HG03103 (cell line): ENCODE data around the gene NOL9.
"Not testable (repeated sequence)": the region's sequence is repeated elsewhere in the genome, so short reads cannot be mapped to it uniquely, and the experiment has no call there.

ENCODE experiments used
- ATAC-seq: cut with Tn5 transposase; IDR thresholded peaks from one replicate; pipeline ENCODE4 v1.9.1; 2021; ENCODE audit warnings: low read depth; ENCODE audit not compliant: unreplicated experiment

Gene NOL9

GRCh38 chr1:6574818-6575217 is 20.5 kb upstream of the NOL9 start:
- no peak for ATAC-seq

- ATAC-seq = no peak
These were observed 19.8 kb upstream of the NOL9 start for GRCh38 chr1:6574025-6574620.

DNA sequence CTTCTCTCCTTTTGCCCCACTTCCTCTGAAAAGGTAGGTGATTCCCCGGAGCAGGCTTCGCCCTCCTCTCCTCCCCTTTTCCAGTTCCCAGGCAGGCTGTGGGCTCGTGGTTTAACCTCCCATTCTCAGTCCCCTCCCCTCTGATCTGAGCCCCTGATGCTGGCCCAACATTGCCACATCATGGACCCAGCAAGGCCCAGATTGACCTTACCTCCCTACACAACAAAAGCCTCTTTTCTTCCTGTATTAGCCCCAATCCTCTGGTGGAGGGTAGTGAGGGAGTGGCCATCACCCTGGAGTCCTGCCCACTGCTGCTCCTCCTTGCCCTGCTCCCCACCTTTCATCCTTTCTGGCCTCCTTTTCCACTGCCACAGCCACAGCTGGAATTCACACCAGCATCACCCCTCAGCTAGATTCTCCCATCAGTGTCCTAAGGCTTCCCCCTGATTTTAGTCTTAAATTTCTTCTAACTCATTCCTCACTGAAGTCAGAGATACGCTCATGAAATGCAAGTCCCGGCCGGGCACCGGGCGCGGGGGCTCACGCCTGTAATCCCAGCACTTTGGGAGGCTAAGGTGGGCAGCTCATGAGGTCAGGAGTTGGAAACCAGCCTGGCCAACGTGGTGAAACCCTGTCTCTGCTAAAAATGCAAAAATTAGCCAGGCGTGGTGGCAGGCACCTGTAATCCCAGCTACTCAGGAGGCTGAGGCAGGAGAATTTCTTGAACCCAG is 18.5 kb upstream of the NOL9 start:
- no peak for ATAC-seq

DNA sequence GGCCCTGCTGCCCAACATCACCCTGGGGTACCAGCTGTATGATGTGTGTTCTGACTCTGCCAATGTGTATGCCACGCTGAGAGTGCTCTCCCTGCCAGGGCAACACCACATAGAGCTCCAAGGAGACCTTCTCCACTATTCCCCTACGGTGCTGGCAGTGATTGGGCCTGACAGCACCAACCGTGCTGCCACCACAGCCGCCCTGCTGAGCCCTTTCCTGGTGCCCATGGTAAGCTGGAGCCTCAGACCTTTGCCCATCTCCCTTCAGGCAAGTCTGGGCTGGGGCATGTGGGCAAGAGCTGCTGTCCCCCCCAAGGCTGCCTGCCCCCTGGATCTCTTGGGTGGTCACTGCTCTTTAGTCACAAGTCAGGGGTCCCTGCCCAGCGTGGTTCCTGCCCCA is 16.7 kb upstream of the NOL9 start:
- ATAC-seq = no peak

DNA sequence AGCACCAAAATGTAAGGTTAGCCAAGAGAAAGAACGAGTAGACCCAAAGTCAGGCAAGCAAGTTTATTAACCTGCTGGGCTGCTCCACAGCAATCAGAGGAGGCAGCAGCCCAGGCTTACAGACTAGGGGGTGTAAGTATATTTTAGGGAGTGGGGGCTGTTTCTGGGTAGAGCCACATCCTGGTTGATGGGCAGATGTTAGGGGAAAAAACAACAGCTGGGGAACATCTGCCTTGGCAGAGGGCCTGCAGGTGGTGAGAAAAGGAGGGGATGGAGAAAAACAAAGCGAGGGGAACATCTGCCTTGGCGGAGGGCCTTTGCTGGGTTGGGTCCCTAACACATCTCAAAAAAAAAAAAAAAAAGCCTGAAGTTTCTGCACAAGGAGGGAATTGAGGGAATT is 15.8 kb upstream of the NOL9 start:
- ATAC-seq = no peak

DNA sequence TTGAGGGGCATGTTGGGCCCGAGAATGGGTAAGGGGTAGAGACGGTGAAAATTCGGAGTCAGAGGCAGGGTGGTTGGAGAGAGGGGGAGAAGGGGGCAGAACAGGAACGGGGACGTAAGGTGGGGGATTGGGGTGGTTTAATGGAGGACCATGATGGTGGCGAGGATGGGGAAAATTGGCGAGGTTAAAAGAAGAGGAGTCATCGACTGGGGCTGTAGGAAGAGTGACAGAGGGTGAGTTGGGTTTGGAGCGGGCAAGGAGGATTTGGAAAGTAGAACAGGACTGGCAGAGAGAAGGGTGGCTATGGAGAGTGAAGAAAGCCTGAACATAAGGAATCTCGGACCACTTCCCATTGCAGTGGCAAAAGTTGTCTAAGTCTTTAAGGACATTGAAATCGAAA is 14.7 kb upstream of the NOL9 start:
- no peak for ATAC-seq

- no peak for ATAC-seq
These were observed 6.0 kb upstream of the NOL9 start for GRCh38 chr1:6560267-6560666.

GRCh38 chr1:6559161-6559560 is 4.8 kb upstream of the NOL9 start:
- not testable (repeated sequence) for ATAC-seq

- no peak for ATAC-seq
These were observed 3.3 kb upstream of the NOL9 start for GRCh38 chr1:6557597-6557996.

GRCh38 chr1:6554907-6555778 is 830 bp upstream of the NOL9 start, which contains the start of gene TAS1R1:
TAS1R1 (plus strand) TSS chr1:6555307; CDS start chr1:6555374, 67 bp downstream.
- no peak for ATAC-seq

GRCh38 chr1:6547301-6547700 is 7.0 kb downstream of the NOL9 start:
- no peak for ATAC-seq

- no peak for ATAC-seq
These were observed 8.0 kb downstream of the NOL9 start for GRCh38 chr1:6546326-6546725.

DNA sequence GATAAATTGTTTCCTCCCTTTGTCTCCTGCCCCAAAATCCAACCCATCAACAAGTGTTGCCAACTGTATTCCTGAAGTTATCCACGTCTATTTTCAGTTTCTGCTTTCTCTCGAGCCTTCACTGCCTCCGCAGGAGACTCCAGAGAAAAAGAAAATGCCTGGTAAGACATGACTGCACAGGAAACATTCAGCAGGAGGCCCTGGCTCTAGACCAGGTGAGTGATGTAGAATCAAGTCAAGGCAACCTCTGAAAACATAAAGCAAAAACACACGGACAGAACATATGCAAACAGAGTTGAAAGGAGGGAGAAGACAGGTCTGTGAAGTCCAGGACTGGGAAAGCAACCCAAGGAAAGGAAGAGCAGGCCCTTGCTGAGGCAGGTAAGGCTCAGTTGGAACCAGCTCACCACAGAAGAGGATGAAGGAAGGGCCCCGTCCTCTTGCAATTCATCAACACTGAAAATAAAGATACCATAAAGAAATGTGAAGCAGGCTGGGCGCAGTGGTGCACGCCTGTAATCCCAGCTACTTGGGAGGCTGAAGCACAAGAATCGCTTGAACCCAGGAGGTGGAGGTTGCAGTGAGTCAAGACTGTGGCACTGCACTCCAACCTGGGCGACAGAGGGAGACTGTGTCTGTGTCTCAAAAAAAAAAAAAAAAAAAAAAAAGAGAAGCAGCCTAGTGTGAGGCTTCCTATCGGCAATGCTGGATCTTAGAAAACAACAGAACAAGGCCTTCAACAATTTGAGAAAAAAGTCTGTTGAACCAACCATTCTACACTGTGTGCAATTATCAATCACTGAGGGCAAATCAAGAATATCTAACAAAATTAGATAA is 8.8 kb downstream of the NOL9 start:
- no peak for ATAC-seq

DNA sequence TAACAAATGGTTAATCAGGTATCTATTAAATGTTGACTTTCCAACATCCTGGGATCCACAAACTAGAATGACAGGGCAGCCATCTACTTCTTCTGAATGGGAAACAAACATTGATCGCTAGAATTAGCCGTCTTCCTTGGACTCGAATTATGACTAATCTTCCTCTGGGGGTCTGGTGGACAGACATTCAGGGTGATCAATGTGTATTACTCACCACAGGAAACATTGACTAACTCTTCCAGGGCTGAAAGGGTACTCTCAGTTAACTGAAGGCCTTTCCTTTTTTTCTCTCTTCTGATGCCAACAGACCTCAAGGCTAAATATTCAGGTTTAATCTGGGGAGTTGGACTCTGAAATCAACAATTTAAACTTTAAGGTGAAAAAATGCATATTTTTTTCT is 9.5 kb downstream of the NOL9 start:
- no peak for ATAC-seq

DNA sequence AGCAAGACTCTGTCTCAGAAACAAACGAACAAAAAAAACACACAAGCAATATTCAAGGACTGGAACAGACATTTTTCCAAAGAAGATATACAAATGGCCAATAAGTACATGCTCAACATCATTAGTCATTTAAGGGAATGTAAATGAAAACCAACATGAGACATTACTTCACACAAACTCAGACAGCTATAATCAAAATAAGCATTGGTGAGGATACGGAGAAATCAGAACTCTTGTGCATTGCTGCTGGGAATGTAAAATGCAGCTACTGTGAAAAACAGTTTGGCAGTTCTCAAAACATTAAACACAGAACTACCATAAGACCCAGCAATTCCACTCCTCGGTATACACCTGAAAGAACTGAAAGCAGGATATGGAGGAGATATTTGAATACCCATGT is 15.4 kb downstream of the NOL9 start:
- ATAC-seq = no peak

- no peak for ATAC-seq
These were observed 18.0 kb downstream of the NOL9 start for GRCh38 chr1:6536291-6536690.

DNA sequence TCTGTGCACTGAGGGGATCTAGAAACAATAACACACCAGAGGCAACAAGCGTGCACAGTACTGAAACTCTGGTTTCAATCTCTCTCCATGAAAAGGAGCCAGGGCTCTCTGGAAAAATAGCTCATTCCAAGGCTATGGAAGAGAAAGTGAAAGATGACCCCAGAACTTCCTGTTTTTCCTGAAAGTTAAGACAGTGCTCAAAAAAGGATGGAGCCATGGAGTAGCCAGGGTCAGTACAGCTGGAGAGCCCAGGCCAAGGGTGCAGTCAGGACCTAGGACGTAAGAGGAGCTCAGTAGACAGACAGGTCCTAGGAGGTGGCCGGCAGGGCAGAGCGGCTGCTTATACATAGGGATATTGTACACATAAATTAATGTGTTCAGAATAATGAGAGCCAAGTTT is 19.1 kb downstream of the NOL9 start:
- ATAC-seq = no peak

DNA sequence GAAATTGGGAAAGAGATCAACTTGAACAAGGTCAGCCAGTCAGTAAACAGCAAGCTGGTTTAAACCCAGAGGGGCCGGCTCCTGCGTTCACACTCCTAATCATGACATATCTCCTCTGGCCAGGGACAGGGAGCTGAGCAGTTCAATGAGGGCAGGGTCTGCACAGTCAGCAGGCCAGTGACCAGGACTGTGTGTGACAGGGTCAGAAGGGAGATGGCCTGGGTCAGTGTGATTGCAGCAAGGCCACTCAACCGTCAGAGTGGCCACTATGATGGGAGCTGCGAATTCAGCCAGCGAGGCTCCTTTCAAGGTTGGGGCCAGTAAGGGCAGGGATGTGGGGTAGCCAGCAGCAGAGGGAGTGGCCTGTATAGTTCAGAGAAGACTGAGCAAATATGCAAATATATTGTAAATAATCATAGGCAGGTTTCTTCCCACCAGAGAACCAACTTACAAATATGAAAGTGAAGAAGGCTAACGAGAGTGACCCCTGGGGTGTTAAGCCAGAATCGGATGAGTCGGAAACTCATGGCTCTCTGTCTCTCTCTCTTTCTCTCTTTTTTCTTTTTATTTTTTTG is 20.0 kb downstream of the NOL9 start:
- ATAC-seq = no peak

- no peak for ATAC-seq
These were observed 22.3 kb downstream of the NOL9 start for GRCh38 chr1:6531996-6532395.

GRCh38 chr1:6530504-6531160 is 23.7 kb downstream of the NOL9 start:
- ATAC-seq = no peak
